Measurements from ENCODE around the gene CIBAR2.
"Not testable (repeated sequence)": the region's sequence is repeated elsewhere in the genome, so short reads cannot be mapped to it uniquely, and the experiment has no call there.

Gene CIBAR2

GRCh38 chr16:85056211-85056748 is 56.0 kb downstream of the CIBAR2 start:
- Mint-ChIP-seq H3K27ac (peak overlapping the region in 2 of 3 experiments; percentile 82 to 91), H3K4me1 (peaks cover 31% of the 10 kb centered on the region), H3K4me3 (peak overlapping the region in 1 of 3 experiments; percentile 17), H3K9me3 (no peaks in the 10 kb centered on the region), H3K27me3 (ENCODE audit: low read depth) (peaks cover 11% of the 10 kb centered on the region), H3K36me3 (ENCODE audit: low read depth) (no peaks in the 10 kb centered on the region)
- TF ChIP-seq, protein P1, sequence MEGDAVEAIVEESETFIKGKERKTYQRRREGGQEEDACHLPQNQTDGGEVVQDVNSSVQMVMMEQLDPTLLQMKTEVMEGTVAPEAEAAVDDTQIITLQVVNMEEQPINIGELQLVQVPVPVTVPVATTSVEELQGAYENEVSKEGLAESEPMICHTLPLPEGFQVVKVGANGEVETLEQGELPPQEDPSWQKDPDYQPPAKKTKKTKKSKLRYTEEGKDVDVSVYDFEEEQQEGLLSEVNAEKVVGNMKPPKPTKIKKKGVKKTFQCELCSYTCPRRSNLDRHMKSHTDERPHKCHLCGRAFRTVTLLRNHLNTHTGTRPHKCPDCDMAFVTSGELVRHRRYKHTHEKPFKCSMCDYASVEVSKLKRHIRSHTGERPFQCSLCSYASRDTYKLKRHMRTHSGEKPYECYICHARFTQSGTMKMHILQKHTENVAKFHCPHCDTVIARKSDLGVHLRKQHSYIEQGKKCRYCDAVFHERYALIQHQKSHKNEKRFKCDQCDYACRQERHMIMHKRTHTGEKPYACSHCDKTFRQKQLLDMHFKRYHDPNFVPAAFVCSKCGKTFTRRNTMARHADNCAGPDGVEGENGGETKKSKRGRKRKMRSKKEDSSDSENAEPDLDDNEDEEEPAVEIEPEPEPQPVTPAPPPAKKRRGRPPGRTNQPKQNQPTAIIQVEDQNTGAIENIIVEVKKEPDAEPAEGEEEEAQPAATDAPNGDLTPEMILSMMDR (IDR thresholded peaks at IDR 0.05; ENCODE audit: unreplicated experiment in 3 of 3), result peak; percentile 13 to 33 (median 18)

- no peaks in the 10 kb centered on the region for H3K9me3 Mint-ChIP-seq
- TF ChIP-seq, protein P1 (IDR thresholded peaks at IDR 0.05; ENCODE audit: unreplicated experiment in 3 of 3), result no peak
- peaks cover 12% of the 10 kb centered on the region for H3K27me3 Mint-ChIP-seq (ENCODE audit: low read depth)
- H3K4me3 Mint-ChIP-seq, result peak overlapping the region; percentile 7 to 64 (median 35)
- peak overlapping the region; percentile 64 to 91 (median 82) for H3K27ac Mint-ChIP-seq
- H3K36me3 Mint-ChIP-seq (ENCODE audit: low read depth), result no peaks in the 10 kb centered on the region
- peaks cover 34% of the 10 kb centered on the region for H3K4me1 Mint-ChIP-seq
These were observed 56.6 kb downstream of the CIBAR2 start for GRCh38 chr16:85055493-85056210.

GRCh38 chr16:85054948-85055492 is 57.3 kb downstream of the CIBAR2 start:
- H3K27me3 Mint-ChIP-seq (ENCODE audit: low read depth), result peaks cover 14% of the 10 kb centered on the region
- TF ChIP-seq, protein P1 (IDR thresholded peaks at IDR 0.05; ENCODE audit: unreplicated experiment in 3 of 3), result no peak
- H3K27ac Mint-ChIP-seq, result peak overlapping the region; percentile 64 to 91 (median 82)
- H3K4me1 Mint-ChIP-seq, result peaks cover 34% of the 10 kb centered on the region
- no peaks in the 10 kb centered on the region for H3K36me3 Mint-ChIP-seq (ENCODE audit: low read depth)
- no peaks in the 10 kb centered on the region for H3K9me3 Mint-ChIP-seq
- H3K4me3 Mint-ChIP-seq, result peak overlapping the region in 1 of 3 experiments; percentile 64

DNA sequence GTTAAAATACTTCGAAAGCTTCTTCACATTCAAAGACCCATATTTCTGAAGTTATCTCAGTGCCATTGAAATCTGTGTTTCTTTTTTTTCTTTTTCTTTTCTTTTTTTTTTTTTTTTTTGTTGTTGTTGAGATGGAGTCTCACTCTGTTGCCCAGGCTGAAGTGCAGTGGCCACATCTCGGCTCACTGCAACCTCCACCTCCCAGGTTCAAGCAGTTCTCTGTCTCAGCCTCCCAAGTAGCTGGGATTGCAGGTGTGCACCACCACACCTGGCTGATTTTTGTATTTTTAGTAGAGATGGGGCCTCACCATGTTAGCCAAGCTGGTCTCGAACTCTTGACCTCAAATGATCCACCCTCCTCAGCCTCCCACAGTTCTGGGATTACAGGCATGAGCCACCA is 58.0 kb downstream of the CIBAR2 start:
- not testable (repeated sequence) for H3K27ac Mint-ChIP-seq; H3K36me3 Mint-ChIP-seq (ENCODE audit: low read depth); H3K9me3 Mint-ChIP-seq; H3K4me3 Mint-ChIP-seq
- H3K27me3 Mint-ChIP-seq (ENCODE audit: low read depth), result peaks cover 11% of the 10 kb centered on the region
- peaks cover 34% of the 10 kb centered on the region for H3K4me1 Mint-ChIP-seq

GRCh38 chr16:85052536-85052935 is 59.7 kb downstream of the CIBAR2 start:
- no peaks in the 10 kb centered on the region for H3K9me3 Mint-ChIP-seq
- no peaks in the 10 kb centered on the region for H3K36me3 Mint-ChIP-seq (ENCODE audit: low read depth)

GRCh38 chr16:85051683-85052082 is 60.6 kb downstream of the CIBAR2 start:
- Mint-ChIP-seq H3K27me3 (ENCODE audit: low read depth) (peaks cover 3% of the 10 kb centered on the region), H3K9me3 (no peaks in the 10 kb centered on the region), H3K27ac (peak overlapping the region; percentile 39 to 65 (median 63)), H3K4me3 (no peak overlapping the region), H3K4me1 (peaks cover 25% of the 10 kb centered on the region), H3K36me3 (ENCODE audit: low read depth) (no peaks in the 10 kb centered on the region)
- TF ChIP-seq, protein P1 (IDR thresholded peaks at IDR 0.05; ENCODE audit: unreplicated experiment in 3 of 3), result no peak

More at GRCh38 chr16:85052536-85052935, 59.7 kb downstream of the CIBAR2 start:
- Mint-ChIP-seq H3K4me3 (no peak overlapping the region), H3K4me1 (peaks cover 30% of the 10 kb centered on the region), H3K27ac (no peak overlapping the region), H3K27me3 (ENCODE audit: low read depth) (peaks cover 9% of the 10 kb centered on the region)
- TF ChIP-seq, protein P1 (IDR thresholded peaks at IDR 0.05; ENCODE audit: unreplicated experiment in 3 of 3), result no peak
